T-helper 9 cell (primary cell): Measurements from ENCODE around the gene OR2T8.

Source experiments
- DNase-seq: peaks from one replicate; pipeline ENCODE4 v3.0.0-alpha.2; 2020
- total RNA-seq, 2 donors: gene quantifications; one replicate each; lab custom pipeline; 2026; lab: John Stamatoyannopoulos, UW

OR2T8 gene, protein sequence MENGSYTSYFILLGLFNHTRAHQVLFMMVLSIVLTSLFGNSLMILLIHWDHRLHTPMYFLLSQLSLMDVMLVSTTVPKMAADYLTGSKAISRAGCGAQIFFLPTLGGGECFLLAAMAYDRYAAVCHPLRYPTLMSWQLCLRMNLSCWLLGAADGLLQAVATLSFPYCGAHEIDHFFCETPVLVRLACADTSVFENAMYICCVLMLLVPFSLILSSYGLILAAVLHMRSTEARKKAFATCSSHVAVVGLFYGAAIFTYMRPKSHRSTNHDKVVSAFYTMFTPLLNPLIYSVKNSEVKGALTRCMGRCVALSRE
- 0 reads per million in 2 donors for total RNA-seq

DNA sequence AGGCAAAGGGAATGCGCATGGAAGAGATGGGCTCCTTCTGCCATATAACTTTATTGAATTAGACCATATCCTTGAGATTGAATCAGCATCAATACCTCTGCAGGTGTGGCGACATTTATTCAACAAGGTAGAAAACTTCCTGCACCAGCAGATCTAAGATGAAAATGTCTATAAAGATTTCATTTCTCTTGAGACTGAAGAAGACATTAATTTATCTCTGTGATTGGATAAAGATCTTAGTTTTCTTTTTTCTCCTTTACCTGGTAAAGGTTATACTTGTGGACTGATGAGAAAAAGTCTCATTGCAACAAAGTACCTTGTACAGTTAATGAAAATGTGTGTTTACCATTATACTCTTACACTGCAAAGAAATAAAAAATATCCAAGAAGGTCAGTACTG lies at the start of gene OR2T8:
TSS of gene OR2T8 (plus strand) at position 301 of the 400 bp plus-strand sequence. CDS start 766 bp downstream, outside the sequence.
- DNase-seq = no peak

DNA sequence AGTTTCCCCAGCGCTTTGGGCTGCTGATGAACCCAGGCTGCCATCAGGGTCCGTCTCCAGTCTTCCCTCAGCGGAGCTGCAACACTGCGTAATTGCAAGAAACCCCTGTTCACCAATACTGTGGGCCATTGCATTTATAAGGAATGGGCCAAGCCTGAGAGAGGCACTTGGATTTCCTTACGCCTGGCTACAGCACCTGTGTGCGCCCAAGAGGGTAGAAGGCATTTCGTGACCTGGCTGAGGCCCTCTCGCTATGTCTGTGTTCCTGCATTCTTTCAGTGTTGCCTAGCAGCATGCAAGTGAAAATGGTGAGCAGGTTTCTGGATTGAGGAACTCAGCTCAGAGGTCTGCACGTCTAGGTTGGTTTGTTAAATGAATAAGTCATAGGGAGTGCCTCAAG lies 36.7 kb upstream of the OR2T8 start:
- no peak for DNase-seq

DNA sequence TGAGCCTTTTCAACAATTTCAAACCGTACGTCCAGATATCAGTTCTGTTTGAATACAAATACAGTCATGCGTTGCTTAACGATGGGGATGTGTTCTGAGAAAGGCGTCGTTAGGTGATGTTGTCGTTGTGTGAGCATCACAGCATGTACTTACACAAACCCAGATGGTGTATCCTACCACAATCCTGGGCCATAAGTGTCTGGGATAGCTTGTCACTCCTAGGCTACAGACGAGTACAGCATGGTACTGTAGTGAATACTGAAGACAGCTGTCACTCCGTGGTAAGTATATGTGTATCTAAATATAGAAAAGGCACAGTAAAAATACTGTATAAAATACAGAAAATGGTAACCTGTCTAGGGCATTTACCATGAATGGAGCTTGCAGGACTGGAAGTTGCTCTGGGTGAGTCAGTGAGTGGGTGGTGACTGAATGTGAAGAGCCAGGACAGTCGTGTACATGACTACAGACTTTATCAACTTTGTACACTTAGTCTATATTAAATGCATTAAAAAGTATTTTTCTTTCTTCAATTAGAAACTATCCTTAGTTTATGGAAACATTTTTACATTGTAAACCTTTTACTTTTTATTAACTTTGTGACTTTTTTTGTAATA lies 35.1 kb upstream of the OR2T8 start:
- DNase-seq = no peak

DNA sequence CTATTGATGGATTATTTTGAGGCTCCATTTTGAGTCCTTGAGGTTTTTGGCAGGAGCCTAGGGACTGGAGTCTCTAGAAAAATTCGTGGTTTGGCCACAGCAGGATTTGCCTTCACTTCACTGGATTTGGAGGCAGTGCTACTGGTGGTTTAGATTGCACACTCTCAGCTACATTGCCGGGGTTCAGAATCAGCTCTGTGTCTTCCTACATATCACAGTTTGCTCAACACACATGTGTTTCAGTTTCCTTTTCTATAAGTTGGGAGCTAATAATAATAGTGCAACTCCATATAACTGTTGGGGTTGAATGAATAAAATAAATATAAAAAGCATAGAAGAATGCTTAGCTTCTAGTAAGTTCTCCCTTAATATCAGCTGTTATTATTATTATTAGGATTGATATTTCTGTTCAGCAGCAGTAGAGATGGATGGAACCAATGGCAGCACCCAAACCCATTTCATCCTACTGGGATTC lies 24.9 kb upstream of the OR2T8 start, which contains the start of gene OR2W3:
TSS of gene OR2W3 (plus strand) at position 425 of the 475 bp plus-strand sequence. CDS start at position 425, 0 bp downstream.
- DNase-seq = no peak

DNA sequence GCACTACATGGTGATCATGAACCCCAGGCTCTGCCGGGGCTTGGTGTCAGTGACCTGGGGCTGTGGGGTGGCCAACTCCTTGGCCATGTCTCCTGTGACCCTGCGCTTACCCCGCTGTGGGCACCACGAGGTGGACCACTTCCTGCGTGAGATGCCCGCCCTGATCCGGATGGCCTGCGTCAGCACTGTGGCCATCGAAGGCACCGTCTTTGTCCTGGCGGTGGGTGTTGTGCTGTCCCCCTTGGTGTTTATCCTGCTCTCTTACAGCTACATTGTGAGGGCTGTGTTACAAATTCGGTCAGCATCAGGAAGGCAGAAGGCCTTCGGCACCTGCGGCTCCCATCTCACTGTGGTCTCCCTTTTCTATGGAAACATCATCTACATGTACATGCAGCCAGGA lies 24.1 kb upstream of the OR2T8 start:
- DNase-seq = no peak

DNA sequence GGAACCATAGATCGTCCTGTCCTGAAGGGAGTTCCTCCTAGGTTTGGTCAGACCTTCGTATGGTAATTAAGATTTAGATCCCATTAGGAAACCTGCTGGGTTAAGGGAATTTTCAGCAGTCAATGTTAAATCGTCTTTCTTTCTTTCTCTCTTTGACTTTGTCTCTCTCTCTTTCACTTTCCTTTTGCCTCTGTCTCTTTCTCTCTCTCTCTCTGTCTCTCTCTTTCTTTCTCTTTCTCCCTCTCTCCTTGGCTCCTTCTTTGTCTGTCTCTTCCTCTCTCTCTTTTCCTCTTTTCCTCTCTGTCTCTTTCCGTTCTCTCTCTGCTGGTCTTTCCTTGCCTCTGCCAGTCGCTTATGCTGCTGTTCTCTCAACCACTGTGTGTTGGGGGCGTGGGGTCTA lies 15.9 kb upstream of the OR2T8 start:
- no peak for DNase-seq

DNA sequence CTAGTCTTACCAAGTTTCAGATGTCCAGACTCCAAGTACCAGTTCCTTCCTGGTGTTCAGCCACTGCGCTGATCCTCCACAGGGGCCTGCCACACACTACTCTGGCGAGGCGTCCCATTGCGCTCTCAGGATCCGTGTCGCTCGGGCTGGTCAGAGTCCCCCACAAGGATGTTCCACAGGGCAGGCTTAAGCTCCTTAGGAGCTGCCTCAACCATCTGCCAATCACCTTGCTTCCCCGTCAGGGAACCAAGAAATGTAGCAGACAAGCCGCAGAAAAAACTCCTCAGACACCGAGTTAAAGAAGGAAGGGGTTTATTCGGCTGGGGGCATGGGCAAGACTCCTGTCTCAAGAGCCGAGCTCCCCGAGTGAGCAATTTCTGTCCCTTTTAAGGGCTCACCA lies 14.9 kb upstream of the OR2T8 start:
- DNase-seq = no peak

DNA sequence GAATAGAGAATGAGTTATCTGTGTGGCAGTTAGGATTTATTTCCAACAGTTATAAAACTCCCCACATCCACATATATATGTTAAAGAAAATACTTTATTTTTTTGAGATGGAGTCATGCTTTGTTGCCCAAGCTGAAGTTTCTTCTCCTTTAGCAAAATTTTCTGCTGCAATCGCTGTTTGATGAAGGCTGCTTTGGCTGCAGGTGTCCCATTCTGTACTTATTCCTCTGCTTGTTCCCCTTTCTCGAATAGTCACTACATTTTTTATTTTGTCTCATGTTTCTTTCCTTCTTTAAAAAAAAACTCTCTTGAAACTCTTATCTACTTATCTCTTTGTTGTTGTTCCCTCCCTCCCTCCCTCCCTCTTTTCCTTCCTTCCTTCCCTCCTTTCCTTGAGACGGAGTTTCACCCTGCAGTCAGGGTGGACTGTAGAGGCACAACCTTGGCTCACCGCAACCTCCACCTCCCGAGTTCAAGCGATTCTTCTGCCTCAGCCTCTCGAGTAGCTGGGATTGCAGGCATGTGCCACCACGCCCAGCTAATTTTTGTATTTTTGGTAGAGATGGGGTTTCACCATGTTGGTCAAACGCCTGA lies 14.0 kb upstream of the OR2T8 start:
- no peak for DNase-seq

DNA sequence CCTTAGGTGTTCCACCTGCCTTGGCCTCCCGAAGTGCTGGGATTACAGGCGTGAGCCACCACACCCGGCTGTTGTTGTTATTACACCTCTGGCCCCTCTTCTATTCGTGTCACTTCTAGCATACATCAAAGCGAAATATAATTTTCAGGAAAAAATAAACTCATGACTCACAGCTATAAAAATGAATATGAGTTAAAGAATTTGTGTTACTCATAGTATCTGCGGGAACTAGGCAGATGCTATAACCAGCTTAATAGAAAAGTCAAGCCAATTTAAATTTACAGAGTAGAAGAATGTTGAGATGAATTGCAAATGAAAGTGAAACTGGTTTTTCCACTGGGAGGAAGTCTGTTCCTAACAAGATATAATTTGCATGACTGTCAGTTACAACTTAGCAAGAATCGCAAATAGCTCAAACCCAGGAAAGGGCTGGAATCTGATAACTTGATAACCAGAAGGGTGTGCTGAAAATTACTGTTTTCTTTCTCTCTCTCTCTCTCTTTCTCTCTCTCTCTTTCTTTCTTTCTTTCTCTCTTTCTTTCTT lies 13.5 kb upstream of the OR2T8 start:
- no peak for DNase-seq

DNA sequence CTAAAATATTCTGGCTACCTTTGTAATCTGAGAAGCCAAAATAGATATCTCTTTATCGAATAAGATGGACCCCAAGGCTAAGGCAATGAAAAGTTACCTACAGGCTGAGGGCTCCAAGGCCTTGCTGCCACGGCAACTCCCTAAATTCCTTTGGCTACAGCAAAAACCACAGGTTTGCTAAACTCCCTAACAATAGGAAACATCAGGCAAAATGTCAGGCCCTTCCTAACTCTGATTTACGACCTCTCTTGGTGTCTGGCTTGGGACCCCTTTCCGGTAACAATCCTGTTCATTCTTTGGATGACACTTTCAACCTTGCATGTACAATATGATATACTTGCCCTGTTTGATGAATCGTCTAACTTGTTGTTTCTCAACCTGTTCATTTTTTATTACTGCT lies 11.3 kb upstream of the OR2T8 start:
- no peak for DNase-seq

DNA sequence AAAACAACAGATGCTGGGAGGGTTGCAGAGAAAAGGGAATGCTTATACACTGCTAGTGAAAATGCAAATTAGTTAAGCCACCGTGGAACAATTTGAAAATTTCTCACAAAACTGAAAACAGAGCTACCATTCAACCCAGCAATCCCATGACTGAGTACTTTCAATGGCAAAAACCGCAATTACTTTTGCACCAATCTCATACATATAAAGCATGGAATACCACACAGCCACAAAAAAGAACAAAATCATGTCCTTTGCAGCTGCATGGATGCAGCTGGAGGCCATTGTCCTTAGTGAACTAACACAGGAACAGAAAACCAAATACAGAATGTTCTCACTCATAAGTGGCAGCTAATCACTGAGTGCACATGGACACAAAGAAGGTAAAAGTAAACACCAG lies 6.3 kb upstream of the OR2T8 start:
- no peak for DNase-seq

DNA sequence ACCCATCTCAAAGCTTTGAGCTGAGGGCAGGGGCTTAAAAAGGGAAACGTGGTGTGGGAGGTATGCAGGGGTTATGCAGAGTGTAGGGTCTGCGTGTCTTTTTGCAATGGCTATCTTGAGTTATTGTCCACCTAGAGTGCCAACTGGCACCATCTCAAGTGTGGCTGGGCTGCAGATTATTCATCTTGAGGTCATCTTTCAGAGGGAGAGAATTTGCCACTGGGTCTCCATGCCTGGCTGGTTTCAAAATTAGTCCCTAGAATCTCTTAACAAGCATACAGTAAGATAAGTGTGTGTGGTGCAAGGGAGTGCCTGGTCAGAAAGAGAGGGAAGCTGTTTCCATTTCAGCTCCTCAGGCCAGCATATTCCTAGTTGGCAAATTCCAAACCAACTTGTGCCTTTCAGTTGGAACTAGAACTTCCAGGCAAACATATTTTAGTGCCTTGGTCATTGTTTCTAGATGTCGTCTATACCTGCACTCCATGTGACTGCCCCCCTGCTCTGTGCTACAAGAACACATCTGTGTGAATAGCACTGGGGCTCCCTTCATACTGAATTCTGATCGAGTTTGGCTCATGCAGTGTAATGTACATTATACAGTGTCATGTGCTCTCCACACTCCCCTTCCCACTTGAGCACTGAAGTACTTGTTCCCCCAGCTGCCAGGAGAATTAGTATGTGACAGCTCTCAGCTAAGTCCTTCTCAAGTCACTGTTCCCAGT lies 5.0 kb upstream of the OR2T8 start:
- DNase-seq = no peak

DNA sequence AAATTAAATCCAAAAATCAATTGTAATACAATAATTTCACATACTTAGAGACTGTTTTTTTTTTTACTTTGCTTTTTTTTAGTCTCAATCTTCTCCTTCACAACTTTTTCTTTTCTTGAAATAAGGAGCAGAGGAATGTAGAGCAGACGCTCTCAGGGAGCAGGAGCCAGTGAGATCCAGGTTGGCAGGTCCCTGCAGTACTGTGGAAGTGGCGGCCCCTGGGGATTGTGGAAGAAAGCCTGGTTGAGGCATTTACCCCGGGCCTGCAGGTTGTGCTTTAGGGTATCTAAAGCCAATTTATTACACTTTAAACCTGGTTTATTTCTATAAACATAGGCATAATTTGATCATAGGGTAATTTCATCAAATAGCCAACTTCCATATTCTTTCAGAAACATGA lies 3.9 kb downstream of the OR2T8 start:
- no peak for DNase-seq

DNA sequence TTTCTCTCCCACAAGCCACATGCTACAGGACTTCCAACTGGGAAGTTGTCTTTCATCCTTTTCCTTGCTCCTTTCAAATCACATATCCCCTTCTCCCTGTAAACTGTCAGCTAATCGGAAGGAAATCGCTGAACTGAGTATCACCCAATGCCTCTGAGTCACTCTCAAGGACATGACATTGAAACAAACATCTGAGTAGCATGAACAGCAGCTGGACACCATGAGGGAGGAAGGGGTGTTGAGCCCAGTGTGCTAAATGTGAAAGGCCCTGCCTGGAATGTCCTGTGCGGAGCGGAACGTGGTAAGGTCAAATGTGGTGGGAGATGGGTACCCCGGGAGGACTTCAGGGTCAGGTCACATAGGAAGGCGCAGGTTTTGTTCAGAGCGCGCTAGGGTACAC lies 4.8 kb downstream of the OR2T8 start, which contains the start of gene OR2AJ1:
TSS of gene OR2AJ1 (plus strand) at position 22 of the 400 bp plus-strand sequence. CDS start 8,880 bp downstream, outside the sequence.
- DNase-seq = no peak

DNA sequence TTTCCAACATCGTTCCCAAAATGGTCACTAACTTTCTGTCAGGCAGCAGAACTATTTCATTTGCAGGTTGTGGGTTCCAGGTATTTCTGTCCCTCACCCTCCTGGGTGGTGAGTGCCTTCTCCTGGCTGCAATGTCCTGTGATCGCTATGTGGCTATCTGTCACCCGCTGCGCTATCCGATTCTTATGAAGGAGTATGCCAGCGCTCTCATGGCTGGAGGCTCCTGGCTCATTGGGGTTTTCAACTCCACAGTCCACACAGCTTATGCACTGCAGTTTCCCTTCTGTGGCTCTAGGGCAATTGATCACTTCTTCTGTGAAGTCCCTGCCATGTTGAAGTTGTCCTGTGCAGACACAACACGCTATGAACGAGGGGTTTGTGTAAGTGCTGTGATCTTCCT lies 13.9 kb downstream of the OR2T8 start:
- DNase-seq = no peak

DNA sequence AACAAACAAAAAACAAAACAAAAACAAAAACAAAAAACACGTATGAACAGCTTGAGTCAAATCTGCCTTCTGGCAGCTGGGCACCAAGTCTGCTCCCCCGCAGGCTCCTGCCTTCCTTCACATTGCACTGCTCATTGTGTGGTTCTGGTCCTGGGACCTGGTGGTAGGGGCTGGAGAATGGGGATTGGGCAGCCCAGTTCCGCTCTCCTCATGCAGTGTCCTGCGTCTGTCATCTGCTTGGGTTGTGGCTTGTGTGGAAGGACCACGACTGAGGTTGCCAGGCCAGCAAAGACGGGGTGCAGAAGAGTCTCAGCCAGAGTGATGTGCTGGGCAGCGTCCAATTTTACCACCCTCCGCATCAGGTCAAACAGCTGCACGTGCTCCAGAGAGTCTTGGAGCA lies 15.7 kb downstream of the OR2T8 start:
- no peak for DNase-seq

DNA sequence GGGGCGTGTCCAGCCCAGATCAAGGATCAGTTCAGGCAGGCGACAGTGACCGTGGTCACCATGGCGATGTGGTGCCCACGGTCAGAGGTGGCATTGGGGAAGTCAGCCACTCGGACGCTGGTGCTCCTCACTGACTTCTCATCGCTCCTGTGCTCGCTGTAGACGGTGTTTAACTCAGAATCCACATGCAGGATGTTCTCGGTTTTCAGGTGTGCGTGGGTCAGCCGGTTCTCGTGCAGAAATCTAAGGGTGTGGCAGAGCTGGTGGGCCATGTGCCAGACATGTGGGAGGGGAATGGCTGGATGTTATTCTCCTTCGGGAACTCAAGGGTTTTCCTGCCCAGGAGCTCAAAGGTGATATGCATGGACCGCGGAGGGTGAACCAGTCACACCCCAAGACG lies 16.4 kb downstream of the OR2T8 start:
- DNase-seq = no peak

DNA sequence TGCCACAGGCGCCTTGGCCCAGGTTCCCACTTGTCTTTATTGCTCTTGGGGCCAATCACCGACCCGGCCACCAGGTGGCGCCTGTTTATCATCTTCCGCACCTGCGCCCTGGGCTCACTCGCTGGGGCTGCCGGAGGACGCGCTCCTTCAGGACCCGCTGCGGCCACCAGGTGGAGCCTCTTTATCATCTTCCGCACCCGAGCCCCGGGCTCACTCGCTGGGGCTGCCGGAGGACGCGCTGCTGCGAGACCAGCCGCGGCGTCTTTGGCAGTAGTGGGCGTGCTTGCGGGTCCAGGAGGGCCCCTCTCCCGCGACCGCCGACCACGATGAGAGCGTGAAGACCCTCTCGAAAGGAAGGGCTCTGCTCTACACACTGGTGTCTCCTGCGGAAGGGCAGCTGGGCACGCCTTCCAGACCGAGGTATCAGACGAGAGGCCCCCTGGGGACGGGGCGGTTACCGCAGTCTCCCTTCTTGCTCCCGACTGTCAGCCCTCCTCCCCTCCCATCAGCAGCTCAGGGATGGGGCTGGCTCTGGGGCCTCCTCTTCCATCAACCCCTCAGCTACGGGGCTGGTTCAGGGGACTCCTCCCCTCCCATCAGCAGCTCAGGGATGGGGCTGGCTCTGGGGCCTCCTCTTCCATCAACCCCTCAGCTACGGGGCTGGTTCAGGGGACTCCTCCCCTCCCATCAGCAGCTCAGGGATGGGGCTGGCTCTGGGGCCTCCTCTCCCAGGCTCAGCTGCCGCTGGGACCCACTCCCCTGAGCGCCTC lies 17.1 kb downstream of the OR2T8 start:
- DNase-seq = peak; percentile 57

DNA sequence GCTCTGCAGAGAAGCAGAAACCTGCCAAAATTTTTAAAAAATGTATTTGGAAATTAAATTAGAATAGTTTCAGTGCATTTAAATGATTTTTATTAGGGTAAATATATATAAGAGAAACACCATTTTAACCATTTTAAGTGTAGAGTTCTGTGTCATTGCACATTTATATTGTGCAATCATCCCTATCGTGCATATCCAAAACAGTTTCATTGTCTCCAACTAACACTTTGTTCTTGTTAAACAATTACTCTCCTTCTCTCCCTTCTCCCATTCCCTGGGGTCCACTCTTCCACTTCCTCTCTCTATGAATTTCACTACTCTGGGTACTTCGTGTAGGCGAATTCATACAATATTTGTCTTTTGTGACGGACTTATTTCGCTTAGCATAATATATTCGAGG lies 22.6 kb downstream of the OR2T8 start:
- DNase-seq = no peak

DNA sequence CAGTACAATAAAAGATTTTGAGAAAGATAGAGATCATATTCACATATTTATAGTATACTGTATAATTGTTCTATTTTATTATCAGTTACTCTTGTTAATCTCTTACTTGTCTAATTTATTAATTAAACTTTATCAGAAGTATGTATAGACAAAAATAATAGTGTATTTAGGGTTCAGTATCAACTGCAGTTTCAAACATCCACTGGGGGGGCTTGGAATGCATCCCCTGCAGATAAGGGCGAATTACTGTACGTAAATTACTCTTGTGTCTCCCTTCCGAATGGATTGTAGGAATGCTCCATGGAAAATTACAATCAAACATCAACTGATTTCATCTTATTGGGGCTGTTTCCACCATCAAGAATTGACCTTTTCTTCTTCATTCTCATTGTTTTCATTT lies 28.5 kb downstream of the OR2T8 start, which contains the start of gene OR2L8:
TSS of gene OR2L8 (plus strand) at position 301 of the 400 bp plus-strand sequence. CDS start at position 301, 0 bp downstream.
- DNase-seq = no peak

DNA sequence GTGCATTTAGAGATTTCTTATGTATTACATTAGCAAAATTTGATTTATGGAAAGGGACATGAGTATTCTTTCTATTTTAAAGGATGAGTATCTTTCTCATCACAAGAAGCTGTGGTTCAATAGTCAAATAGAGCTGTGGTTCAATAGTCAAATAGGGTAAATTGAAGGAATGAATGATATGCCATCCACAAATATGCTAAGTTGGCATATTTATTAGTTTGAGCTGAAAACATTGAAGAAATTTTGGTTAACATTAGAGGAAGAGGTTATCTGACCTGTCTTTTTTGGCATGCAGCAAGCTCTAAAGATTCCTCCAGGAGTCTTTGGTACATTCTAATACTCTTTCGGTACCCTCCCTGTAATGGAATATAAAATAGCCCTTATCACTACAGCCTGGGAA lies 33.4 kb downstream of the OR2T8 start:
- no peak for DNase-seq

DNA sequence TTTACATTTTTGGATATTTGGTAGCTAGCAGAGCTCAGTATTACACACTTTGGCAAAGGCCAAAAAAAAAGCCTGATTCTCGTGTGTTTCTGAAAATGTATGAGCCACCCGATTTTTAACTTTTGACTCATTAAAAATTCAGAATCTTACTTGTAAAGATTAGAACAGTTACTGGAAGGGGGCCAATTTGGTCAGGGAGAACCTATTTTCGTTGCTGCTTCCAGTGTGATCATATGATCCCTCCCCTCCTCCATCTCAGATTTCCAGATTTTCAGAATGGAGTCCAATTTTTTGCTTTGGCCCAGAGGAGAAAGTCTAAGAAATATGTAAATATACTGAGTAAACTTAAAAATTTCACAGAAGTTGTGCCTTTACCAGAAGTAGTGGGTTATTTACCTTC lies 41.7 kb downstream of the OR2T8 start:
- DNase-seq = no peak
